Measurements from ENCODE around the gene ZBTB5.
"Not testable (repeated sequence)": the region's sequence is repeated elsewhere in the genome, so short reads cannot be mapped to it uniquely, and the experiment has no call there.

The ZBTB5 gene

DNA sequence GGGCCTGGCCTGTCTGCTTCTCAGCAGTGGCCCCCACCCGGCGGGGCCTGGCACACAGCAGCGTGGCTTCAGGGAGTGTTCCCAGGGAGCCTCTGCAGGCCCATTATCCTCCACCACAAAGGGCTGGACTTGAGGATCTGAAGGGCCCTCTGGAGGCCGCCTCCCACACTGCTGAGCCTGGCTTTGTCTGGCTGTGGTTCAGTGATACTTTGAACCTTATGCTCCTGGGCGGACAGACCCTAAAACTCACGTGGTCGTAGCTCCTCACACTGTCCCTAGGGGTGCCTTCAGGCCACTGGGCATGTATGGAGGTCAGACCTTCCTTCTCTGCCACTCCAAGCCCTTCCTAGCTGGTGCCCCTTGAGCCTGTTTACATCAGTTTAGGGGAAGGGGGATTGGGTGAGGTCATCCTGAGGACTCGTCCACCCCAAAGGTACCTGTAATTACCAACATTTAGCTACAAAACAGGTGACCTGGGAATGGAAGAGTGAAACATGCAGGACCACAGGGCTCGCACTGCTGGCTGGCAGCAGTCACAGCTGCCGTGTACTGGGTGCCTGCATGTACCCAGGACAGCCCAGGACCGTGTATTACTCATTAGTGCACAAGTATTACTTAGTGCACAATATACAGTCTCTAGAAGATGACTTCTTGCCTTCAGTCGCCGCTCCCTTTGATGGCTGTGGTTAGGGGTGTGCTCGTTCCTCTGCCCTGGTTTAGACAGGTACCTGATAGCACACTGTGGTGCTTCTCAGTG is 34.2 kb downstream of the ZBTB5 start:
- H3K4me3 ChIP-seq (ENCODE audit: low read depth, low read length): no peak overlapping the region
- TF ChIP-seq, protein P1, sequence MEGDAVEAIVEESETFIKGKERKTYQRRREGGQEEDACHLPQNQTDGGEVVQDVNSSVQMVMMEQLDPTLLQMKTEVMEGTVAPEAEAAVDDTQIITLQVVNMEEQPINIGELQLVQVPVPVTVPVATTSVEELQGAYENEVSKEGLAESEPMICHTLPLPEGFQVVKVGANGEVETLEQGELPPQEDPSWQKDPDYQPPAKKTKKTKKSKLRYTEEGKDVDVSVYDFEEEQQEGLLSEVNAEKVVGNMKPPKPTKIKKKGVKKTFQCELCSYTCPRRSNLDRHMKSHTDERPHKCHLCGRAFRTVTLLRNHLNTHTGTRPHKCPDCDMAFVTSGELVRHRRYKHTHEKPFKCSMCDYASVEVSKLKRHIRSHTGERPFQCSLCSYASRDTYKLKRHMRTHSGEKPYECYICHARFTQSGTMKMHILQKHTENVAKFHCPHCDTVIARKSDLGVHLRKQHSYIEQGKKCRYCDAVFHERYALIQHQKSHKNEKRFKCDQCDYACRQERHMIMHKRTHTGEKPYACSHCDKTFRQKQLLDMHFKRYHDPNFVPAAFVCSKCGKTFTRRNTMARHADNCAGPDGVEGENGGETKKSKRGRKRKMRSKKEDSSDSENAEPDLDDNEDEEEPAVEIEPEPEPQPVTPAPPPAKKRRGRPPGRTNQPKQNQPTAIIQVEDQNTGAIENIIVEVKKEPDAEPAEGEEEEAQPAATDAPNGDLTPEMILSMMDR (IDR thresholded peaks at IDR 0.05; ENCODE audit: control insufficient read depth, extremely low read depth, insufficient read depth): no peak
- DNase-seq (ENCODE audit: low read depth): no peak

DNA sequence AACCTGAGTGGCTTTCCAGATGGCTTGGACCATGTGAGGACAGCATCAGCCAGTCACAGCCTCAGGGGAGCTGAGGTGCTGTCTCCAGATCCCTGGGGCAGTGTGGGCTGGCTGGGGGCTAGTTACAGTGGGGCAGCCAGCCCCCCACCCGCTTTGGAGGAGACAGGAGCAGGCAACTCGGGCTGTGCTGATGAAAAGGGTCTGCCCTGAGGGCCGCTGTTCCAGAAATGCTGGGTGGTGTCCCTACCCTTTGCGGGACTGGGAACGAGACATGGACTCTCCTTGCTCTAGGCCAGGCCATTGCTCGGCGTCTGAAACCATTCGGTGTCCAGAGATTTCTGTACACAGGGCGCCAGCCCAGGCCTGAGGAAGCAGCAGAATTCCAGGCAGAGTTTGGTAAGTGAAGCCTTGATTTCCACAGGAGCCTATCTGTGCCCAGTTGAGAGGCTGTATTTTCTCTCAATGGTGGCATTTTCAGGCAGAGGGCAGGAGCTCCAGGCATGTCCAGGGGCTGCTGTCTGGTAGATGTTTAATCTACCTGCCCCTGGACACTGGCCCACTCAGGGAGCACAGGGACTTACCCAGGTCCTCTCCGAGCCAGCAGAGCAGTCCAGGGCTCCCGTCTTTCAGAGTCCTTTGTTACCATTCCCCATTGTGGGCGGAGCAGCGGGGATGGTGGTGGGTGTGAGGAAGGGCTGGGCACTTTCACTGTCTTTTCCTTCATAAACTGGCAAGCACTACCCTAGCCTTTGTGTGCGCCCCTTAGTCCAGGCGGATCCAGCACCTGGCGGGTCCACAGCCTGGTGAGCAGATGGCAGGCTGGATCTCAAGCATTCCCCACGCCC is 35.6 kb downstream of the ZBTB5 start:
- H3K4me3 ChIP-seq (ENCODE audit: low read depth, low read length): no peak overlapping the region
- TF ChIP-seq, protein P1 (IDR thresholded peaks at IDR 0.05; ENCODE audit: control insufficient read depth, extremely low read depth, insufficient read depth): no peak
- no peak for DNase-seq (ENCODE audit: low read depth)

- H3K4me3 ChIP-seq (ENCODE audit: low read depth, low read length): no peak overlapping the region
- no peak for DNase-seq (ENCODE audit: low read depth)
- TF ChIP-seq, protein P1 (IDR thresholded peaks at IDR 0.05; ENCODE audit: control insufficient read depth, extremely low read depth, insufficient read depth): no peak
Measured at GRCh38 chr9:37428345-37428744, 36.9 kb downstream of the ZBTB5 start.

- no peak for DNase-seq (ENCODE audit: low read depth)
- no peak overlapping the region for H3K4me3 ChIP-seq (ENCODE audit: low read depth, low read length)
- TF ChIP-seq, protein P1 (IDR thresholded peaks at IDR 0.05; ENCODE audit: control insufficient read depth, extremely low read depth, insufficient read depth): no peak
Measured at GRCh38 chr9:37426846-37427245, 38.4 kb downstream of the ZBTB5 start.

GRCh38 chr9:37426431-37426830 is 38.8 kb downstream of the ZBTB5 start:
- not testable (repeated sequence) for DNase-seq (ENCODE audit: low read depth)

GRCh38 chr9:37425298-37425752 is 39.9 kb downstream of the ZBTB5 start:
- DNase-seq (ENCODE audit: low read depth): no peak
- H3K4me3 ChIP-seq (ENCODE audit: low read depth, low read length): no peak overlapping the region

More at GRCh38 chr9:37426431-37426830, 38.8 kb downstream of the ZBTB5 start:
- H3K4me3 ChIP-seq (ENCODE audit: low read depth, low read length): not testable (repeated sequence)

More at GRCh38 chr9:37425298-37425752, 39.9 kb downstream of the ZBTB5 start:
- TF ChIP-seq, protein P1 (IDR thresholded peaks at IDR 0.05; ENCODE audit: control insufficient read depth, extremely low read depth, insufficient read depth): no peak
